CD4-positive, alpha-beta T cell (primary cell): Measurements from ENCODE around the gene C2orf69. TPM values are rescaled to one million over a fixed set of nuclear protein-coding genes. Genes with fewer than 3 reads are reported as not detected.

ENCODE experiments used
- ATAC-seq: fragments of 200-7000 bp; cut with Tn5 transposase; one replicate; pipeline ENCODE4 v1.10.0; 2022; ENCODE audit warnings: mild to moderate bottlenecking; ENCODE audit not compliant: poor library complexity
- CTCF ChIA-PET: fragments of 350-600 bp; sonication (Branson Sonifier 250); formaldehyde crosslinking; loops from one replicate; lab custom pipeline; 2021; ENCODE audit warnings: antibody characterized with exemption, inconsistent platforms; lab: Charles Lee
- POLR2A ChIA-PET: fragments of 350-600 bp; sonication (Branson Sonifier 250); formaldehyde crosslinking; loops from one replicate; lab custom pipeline; 2021; ENCODE audit warnings: antibody characterized with exemption, inconsistent platforms; lab: Charles Lee
- DNase-seq, 14 experiments: peaks; one replicate each; pipeline ENCODE4 v3.0.0-alpha.2; 2013 to 2020; ENCODE audit warnings: mixed read lengths in 2 of 14
- H3K27ac ChIP-seq, 2 donors: one replicate each; pipeline versions ENCODE4 v1.5.1 to v1.7.0; 2013; ENCODE audit warnings: low read length in 2 of 2, low read depth in 1 of 2, mild to moderate bottlenecking in 1 of 2
- H3K27me3 ChIP-seq, 2 experiments: 1 replicate in 1 of 2; 2 replicates in 1 of 2; pipeline versions ENCODE4 v1.6.1 to v1.7.0; 2013; ENCODE audit warnings: low read length in 2 of 2, control low read depth in 1 of 2, mild to moderate bottlenecking in 1 of 2, moderate library complexity in 1 of 2; ENCODE audit not compliant: insufficient read depth in 2 of 2, control insufficient read depth in 1 of 2
- H3K36me3 ChIP-seq: one replicate; pipeline ENCODE4 v1.6.1; 2013; ENCODE audit warnings: low read length, control low read depth; ENCODE audit not compliant: insufficient read depth
- H3K4me1 ChIP-seq: one replicate; pipeline ENCODE4 v1.6.1; 2013; ENCODE audit warnings: low read length, control low read depth; ENCODE audit not compliant: insufficient read depth
- H3K4me3 ChIP-seq: one replicate; pipeline ENCODE4 v1.5.1; 2013; ENCODE audit warnings: mild to moderate bottlenecking, low read length, moderate library complexity
- H3K9me3 ChIP-seq, 2 experiments: 1 replicate in 1 of 2; 2 replicates in 1 of 2; pipeline versions ENCODE4 v1.6.1 to v1.7.0; 2013; ENCODE audit warnings: low read length in 2 of 2, mild to moderate bottlenecking in 2 of 2, control low read depth in 1 of 2, moderate library complexity in 1 of 2; ENCODE audit not compliant: control insufficient read depth in 1 of 2, insufficient read depth in 1 of 2
- H3K27ac Mint-ChIP-seq: one replicate; pipeline ENCODE4 v1.8.0; 2020; ENCODE audit warnings: mixed read lengths
- H3K27me3 Mint-ChIP-seq: one replicate; pipeline ENCODE4 v1.8.0; 2021; ENCODE audit warnings: mixed read lengths
- H3K36me3 Mint-ChIP-seq: one replicate; pipeline ENCODE4 v1.8.0; 2021; ENCODE audit warnings: low read depth, mixed read lengths
- H3K4me1 Mint-ChIP-seq: one replicate; pipeline ENCODE4 v1.8.0; 2021; ENCODE audit warnings: low read depth, mixed read lengths
- H3K4me3 Mint-ChIP-seq: one replicate; pipeline ENCODE4 v1.8.0; 2020; ENCODE audit warnings: mild to moderate bottlenecking, mixed read lengths
- H3K9me3 Mint-ChIP-seq: one replicate; pipeline ENCODE4 v1.8.0; 2020; ENCODE audit warnings: mixed read lengths
- intact Hi-C, 2 experiments: fragments of 100-400 bp; cut with DNase I in 1 of 2; cut with micrococcal nuclease in 1 of 2; formaldehyde crosslinking; loops; one replicate each; pipeline versions ENCODE4 v1.15.1 to v1.9.0; 2023 to 2025; cut with DNase I, micrococcal nuclease
- total RNA-seq, 174 experiments: library from RNA in 2 of 174; stranded (reverse) in 2 of 174; gene quantifications; one replicate each; pipeline ENCODE4 v1.2.3 and lab custom pipeline; 2021 to 2026
- TF ChIP-seq, protein P1 (sequence below): fragments of 200-600 bp; IDR thresholded peaks from one replicate; pipeline ENCODE4 v1.8.0; 2022; ENCODE audit warnings: antibody characterized with exemption, mild to moderate bottlenecking

The C2orf69 gene
- total RNA-seq, 2 experiments from 2014 or later, result 12.5 to 13.7 TPM

GRCh38 chr2:199975273-199975895 lies 64.3 kb downstream of the C2orf69 start:
- H3K4me3 Mint-ChIP-seq, result no peak overlapping the region

More at GRCh38 chr2:199975273-199975895, 64.3 kb downstream of the C2orf69 start:
- Histone ChIP-seq H3K9me3 (no peaks in the 10 kb centered on the region), H3K36me3 (no peaks in the 10 kb centered on the region), H3K27ac (no peak overlapping the region), H3K4me1 (peaks cover 4% of the 10 kb centered on the region), H3K27me3 (no peaks in the 10 kb centered on the region), H3K4me3 (no peak overlapping the region)
- CTCF ChIA-PET, result interaction anchor here (1.4 kb wide), 2 partner anchors 10 to 535 kb away, joined by 3 read pairs; partner anchors contain the start of gene KCTD18
- Mint-ChIP-seq H3K36me3 (peaks cover 7% of the 10 kb centered on the region), H3K4me1 (peaks cover 5% of the 10 kb centered on the region), H3K27me3 (no peaks in the 10 kb centered on the region), H3K9me3 (no peaks in the 10 kb centered on the region), H3K27ac (no peak overlapping the region)
- no peak for DNase-seq
- ATAC-seq, result no peak
- POLR2A ChIA-PET, result no interaction called here
- TF ChIP-seq, protein P1, sequence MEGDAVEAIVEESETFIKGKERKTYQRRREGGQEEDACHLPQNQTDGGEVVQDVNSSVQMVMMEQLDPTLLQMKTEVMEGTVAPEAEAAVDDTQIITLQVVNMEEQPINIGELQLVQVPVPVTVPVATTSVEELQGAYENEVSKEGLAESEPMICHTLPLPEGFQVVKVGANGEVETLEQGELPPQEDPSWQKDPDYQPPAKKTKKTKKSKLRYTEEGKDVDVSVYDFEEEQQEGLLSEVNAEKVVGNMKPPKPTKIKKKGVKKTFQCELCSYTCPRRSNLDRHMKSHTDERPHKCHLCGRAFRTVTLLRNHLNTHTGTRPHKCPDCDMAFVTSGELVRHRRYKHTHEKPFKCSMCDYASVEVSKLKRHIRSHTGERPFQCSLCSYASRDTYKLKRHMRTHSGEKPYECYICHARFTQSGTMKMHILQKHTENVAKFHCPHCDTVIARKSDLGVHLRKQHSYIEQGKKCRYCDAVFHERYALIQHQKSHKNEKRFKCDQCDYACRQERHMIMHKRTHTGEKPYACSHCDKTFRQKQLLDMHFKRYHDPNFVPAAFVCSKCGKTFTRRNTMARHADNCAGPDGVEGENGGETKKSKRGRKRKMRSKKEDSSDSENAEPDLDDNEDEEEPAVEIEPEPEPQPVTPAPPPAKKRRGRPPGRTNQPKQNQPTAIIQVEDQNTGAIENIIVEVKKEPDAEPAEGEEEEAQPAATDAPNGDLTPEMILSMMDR, result no peak
- intact Hi-C loops, result loop anchor here in 1 of 2 experiments (5.0 kb wide), 1 partner anchor 727 kb away; no protein-coding TSS in a partner anchor

Other genes with a start within 250 kb of the C2orf69 start
- 1 to 10 TPM in 1 of 2 experiments, under 1 TPM in 1; 0.78 to 1.3 TPM for gene FTCDNL1, start 60.1 kb upstream of the C2orf69 start, total RNA-seq
- gene TYW5, start 44.2 kb downstream of the C2orf69 start, total RNA-seq, result 10 to 100 TPM; 15.0 to 16.0 TPM
- 10 to 100 TPM; 34.6 to 35.8 TPM for gene MAIP1, start 44.3 kb downstream of the C2orf69 start, total RNA-seq